GM04504 (cell line): Measurements from ENCODE around the gene CLCN1.

Experiments
- DNase-seq: peaks from one replicate; pipeline ENCODE4 v3.0.0-alpha.2; 2012; ENCODE audit warnings: low read depth

CLCN1 gene

DNA sequence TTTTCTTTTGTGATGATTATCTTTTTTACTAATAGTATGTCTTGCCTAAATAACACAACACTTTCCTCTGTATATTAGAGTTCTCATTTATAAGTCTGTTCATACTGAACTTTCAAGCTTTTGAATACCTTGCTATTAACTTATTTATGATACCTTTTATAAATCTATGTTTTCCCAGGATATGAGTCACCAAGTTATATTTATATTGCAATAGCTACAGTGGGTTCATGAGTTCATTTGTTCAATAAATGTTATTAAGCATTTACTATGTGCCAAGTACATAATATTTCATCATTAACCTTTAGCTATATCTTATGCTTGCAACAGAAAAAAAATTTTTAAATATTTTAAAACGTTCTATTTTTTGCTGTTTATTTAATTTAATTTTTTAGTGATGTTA, 18.3 kb downstream of the CLCN1 start:
- DNase-seq = no peak

DNA sequence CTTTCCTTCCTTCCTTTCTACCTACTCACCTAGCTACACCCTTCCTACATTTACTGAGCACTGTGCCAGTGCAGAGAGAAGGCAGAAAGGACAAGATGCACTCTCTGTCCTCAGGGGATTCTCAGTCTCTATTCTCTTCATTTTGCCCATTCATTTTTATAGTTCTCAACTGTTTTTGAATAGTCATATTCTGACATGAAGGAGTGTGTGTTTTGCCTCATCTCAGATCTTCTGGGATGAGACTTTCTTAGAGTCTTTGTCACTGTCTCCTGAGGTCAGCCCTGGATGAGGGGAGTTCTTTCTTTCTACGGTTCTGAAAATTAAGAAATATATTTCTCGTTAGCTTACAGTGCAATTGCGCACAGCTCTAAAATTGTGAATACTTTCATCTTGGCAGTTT, 21.3 kb downstream of the CLCN1 start:
- no peak for DNase-seq

DNA sequence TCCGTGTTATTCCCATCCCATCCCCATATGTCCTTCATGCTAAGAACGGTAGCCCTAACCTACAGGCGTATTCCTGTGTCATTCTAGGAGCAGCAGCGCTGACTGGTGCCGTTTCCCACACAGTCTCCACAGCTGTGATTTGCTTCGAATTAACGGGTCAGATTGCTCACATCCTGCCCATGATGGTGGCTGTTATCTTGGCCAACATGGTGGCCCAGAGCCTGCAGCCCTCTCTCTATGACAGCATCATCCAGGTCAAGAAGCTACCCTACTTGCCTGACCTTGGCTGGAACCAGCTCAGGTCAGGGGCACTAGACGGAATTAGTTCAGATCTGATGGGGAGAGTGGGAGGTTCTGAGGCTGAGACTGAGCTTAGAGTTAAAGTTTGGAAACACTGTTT, 25.9 kb downstream of the CLCN1 start:
- no peak for DNase-seq

DNA sequence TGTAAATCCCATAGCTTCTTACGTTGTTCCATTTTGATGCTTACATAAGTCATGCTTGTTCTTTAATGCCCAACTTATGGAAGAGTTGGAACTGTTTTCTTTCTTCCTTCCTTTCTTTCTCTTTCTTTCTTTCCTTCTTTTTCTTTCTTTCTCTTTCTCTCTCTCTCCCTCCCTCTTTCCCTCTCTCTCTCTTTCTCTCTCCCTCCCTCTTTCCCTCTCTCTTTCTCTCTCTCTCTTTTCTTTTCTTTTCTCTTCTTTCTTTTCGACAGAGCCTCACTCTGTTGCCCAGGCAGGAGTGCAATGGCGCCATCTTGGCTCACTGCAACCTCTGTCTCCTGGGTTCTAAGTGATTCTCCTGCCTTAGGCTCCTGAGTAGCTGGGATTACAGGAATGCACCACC, 27.7 kb downstream of the CLCN1 start:
- DNase-seq = no peak

DNA sequence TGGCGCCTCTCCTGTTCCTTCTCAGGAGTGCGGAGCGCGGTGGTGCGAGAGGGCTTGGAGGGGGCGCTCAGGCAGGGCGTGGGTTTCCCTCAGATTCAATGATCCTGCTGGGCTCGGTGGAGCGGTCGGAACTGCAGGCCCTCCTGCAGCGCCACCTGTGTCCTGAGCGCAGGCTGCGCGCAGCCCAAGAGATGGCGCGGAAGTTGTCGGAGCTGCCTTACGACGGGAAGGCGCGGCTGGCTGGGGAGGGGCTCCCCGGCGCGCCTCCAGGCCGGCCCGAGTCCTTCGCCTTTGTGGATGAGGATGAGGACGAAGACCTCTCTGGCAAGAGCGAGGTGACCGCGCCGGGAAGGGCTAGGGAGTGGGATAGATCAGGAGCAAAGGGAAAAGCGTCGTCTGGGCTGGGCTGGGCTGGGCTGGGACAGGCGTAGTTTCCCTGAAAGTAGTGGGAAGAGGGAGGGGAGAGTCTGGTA, 29.6 kb downstream of the CLCN1 start:
- DNase-seq = no peak

DNA sequence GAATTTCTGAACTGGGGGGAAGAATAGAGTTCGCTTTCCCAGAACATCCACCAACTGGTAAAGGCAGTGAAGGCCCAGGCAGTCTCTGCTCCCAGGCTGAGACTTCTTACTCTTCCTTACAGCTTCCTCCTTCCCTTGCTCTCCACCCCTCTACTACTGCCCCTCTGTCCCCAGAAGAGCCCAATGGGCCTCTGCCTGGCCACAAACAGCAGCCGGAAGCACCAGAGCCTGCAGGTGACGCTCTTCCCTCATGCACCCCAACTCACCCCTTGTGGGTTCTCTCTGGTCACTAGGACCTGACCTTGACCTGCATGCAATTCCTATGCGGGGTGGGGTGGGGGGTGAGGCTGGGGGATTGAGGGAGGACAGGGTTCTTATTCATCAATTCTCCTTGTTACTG, 30.1 kb downstream of the CLCN1 start:
- no peak for DNase-seq

DNA sequence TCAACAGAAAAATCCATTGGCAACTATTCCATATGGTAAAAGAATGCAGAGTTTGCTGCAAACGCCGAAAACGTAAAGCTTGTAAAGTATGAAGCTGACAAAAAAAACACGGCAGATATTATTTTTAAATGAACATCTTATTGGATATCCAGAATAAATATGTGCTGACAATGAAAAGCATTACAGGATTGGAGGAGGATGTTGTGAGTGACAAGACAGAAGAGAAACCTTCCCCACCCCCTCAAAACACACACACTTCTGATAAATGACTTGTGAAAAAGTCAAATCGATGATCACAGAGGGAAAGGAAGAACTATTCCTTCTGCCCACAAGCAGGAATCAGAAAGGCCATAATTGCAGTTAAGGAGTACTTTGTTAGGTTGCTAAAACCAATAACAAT, 32.0 kb downstream of the CLCN1 start:
- DNase-seq = no peak

DNA sequence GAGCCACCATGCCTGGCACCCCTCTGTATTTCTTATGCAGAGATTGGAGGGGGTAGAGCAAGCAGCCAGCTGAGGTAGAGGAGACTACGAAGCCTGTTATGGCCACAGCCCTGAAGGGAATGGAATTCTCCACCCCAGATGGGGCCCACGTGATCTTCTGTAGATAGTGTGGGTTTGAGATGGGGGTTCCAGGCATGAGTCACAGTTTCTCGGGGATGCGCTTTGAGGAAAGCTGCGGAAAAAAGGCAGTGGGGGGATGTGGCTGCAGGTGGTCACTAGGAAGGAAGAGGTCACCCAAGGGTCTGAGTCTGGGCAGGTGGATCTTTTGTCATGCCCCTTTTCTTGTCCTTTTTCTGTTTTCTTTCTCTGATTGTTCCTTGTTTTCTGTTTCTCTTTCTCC, 35.1 kb downstream of the CLCN1 start:
- DNase-seq = no peak

DNA sequence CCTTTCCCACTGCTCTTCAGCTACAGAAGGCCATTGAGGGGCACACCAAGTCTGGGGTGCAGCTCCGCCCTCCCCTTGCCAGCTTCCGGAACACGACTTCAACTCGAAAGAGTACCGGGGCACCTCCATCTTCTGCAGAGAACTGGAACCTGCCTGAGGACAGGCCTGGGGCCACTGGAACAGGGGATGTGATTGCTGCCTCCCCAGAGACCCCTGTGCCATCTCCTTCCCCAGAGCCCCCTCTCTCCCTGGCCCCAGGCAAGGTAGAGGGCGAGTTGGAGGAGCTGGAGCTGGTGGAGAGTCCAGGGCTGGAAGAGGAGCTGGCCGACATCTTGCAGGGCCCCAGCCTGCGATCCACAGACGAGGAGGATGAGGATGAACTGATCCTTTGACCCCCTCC, 35.7 kb downstream of the CLCN1 start:
- no peak for DNase-seq

DNA sequence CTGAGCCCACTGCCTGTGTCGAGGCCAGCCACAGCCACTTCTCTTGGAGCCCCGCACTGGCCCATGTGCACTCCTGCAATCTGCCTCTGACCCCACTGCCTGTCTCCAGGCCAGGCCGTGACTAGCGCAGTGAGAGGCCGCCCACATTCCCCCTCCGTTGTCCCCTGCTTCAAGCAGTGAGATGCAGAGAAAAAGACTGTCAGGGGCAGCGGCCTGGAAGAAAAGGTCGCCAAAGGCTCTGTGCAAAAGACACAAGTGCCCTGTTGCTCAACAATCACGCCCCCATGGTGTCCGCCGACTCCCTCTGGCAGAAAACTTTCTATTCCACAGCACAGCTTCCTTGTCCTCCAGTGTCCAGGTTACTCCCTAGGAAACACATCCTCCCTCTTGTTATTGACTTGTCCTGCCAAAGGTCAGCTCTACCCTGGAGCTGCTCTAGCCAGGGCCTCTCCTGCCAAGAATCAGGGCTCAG, 36.7 kb downstream of the CLCN1 start:
- no peak for DNase-seq

DNA sequence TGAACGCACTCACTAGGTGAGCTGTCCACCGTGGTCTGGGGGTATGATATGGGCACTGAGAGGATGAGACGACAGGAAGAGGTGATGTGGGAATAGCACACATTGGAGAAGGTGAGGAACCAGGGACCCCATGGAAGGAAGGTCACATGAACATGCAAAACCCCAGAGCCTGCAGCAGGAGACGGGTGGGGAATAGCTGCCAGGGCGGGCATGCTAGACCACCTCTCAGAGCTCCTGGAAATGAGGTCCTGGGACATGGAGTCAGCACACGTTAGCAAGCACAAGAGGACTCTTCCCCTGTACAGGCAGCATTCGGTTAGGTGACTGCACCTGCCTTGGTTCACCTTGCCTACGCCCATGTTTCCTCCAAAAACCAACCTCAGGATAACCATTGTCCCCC, 38.5 kb downstream of the CLCN1 start:
- no peak for DNase-seq

DNA sequence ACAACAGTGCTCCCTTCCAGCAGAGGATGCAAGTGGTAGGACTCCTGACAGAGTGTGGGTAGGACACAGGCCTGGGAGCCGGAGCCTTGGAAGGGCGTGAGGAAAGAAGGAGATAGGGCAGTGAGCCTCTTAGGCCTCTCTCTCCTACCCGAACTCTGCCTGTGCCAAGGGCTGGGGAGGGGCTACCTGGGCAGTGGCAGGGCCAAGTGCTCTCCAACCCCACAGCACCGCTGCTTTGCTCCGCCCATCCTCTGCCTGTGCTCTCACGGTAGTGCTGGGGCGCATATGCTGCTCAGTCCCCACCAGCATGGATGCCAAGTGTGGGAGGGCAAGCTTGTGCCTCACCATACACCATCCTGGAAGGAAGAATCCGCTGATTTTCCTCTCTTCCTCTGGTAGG, 39.1 kb downstream of the CLCN1 start:
- DNase-seq = no peak

DNA sequence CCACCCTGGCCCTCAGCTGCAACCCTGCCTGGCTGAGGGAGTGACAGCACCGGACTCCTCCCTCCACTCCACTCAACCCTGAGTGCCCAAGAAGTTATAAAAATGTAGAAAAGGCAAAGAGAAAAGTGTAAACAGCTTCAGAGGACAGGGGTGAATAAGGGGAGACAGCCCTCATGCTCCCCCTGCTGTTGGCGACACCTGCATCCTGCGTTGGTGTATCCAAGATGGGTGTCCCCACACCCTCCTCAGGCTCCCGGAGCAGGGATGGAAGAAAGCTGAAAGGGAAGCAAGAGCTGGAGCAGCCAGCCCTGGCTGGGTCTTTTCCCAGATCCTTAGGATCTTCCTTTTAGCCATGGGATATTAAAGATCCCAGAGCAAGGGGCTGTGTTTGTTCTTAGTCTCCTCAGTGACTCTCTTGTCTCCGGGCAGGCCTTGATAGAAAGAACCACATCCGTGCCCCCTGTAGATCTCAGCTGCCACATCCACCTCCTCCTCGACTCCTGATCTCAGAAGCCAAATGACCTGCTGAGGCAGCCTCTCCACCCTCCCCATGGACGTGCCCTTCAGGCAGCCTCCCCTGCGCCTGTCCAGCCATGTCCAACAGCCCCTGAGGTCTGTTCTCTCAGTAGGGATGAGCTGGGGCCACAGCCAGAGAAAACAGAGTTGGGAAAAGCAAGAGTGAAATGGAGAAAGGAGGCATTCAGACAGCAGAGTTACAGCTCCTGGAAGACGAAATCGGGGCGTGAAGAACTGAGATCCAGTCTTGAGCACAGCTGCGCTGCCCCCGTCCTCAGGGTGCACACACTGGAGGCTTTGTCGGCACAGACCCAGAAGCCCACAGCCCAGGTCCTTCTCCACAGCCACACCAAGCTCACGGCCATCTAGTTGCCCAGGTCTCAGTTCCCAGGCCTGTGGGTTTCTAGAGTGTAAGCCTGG, 39.8 kb downstream of the CLCN1 start:
- no peak for DNase-seq

DNA sequence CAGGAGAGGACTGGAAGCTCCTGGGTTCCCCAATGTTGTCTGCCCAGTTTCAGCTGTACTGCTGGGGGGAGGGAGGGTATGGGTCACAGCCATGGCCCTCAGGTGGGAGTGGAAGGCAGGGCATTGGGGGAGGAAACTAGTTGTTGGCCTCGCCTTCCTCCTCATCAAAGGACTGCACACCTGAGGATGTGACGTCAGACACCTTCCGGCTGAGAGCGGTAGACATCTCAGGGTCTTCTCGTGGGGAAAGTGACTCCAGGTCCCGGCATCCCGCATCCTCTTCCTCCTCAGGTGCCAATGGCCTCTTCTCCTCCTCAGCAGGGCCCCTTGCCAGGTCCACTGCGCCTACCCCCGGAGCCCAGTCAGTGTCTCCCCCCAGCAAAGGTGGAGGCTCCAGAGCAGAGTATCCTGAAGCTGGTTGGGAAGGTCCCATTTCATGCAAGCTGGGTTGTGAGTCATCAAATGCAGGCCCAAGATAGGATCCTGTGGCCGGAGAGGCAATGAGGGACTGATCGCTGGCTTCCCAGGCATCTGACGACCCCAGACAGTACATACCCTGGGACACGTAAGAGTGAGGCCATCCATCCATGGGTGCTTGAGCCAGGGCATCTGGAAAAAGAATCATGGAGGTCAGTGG, 40.6 kb downstream of the CLCN1 start:
- DNase-seq = no peak

DNA sequence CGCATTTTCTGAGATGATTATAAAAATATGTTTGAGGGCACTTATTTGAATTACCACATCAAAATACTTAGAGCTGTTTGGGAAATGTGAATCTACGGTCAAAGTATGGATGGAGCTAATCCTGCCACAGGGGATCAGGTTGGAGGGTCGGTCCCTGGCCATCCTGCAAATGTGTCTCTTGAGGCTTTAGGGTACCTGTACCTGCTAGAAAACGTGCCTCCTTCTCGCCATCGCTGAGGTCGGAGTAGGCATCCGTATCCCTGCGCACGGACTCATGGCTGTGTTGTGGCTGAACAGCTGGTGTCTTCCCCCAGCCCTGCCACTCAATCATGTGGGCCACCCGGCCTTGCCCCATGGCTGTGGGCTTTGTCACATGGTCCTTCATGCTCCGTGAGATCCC, 42.7 kb downstream of the CLCN1 start:
- no peak for DNase-seq

DNA sequence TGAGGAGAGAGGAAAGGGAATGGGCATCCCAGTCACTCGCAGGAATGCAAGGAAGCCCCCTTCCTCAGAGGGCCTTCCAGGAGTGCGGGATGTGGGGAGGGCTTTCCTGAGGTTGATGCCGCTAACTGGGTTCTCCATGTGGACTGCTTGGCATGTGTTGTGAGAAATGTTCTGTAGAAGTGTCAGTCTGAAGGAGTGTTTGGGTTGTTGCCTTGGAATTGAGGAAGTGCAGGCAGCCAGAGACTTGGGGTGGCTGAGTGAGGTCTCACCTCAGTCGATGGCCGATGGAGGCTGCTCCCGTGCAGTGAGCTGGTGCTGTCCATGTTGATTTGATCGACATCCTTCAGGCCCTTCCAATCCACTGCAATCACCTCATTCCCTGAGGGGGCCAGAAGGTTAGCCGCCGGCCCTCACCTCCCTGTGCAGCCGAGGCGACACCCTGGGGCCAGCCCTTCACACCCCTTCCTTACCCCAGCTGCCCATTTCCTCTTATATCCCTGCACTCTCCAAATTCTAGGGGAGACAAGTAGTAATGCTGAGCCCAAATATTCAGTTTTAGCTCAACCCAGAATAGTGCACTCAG, 44.0 kb downstream of the CLCN1 start:
- no peak for DNase-seq

DNA sequence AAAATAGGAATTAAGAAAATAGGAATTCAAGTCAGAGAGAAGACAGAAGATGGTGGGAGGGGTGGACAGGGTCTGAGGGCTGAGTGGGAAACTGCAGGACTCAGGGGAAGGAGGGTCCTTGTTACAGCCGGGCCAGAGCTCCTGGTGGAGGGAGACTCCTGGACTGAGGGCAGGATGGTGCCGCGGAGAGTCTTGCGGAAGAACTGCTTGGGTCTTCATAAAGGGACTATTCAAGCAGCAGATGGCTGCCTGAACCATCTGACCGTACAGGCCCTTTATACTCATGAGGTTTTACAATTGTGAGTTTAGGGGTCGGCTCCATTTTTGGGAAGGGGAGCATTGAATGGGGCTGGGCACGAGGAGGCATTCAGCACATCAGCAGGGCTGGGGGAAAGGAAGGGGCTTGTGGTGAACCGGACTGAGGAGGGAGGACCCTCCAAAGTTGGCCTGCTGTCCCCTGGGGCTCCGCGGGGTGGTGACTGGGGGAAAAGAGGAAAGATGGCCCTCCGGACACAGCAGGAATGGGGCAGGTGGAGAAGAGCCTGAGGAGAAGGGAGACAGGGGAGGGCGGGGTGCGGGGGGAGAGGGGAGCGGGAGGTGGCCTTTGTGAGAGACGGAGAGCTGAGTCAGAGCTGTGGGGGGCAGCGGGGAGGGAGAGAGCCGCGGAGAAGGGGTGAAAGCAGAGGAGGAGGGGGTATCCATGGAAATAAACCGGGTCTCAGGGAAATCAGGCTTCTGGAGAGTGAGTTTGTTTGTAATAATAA, 45.1 kb downstream of the CLCN1 start:
- no peak for DNase-seq

DNA sequence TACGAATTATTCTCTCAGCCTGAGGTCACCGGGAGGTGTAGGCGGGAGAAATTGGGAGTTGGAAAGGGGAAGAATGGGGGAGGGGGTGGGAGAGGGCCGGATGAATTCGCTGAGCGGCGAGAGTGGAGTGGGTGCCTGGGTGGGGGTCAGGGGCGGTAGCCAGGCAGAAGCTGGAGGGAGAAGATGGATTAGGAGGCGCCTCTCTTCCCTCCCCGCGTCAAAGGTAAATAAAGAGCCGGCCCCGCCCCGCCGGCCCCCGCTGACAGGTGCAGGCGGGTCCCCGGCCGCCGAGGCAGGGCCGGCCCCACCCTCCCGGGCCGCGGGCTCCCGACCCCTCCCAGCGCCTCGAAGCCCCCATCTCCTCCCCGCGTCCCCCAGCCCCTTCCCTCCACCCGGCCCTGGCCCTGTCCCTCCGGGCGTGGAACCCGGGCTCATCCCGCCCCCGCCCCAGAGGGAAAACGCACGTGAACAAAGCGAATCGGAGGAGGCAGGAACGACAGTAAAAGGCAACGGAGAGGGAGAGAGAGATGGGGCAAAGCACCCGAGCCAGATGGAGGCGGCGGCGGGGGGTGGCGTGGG, 45.7 kb downstream of the CLCN1 start:
- no peak for DNase-seq

DNA sequence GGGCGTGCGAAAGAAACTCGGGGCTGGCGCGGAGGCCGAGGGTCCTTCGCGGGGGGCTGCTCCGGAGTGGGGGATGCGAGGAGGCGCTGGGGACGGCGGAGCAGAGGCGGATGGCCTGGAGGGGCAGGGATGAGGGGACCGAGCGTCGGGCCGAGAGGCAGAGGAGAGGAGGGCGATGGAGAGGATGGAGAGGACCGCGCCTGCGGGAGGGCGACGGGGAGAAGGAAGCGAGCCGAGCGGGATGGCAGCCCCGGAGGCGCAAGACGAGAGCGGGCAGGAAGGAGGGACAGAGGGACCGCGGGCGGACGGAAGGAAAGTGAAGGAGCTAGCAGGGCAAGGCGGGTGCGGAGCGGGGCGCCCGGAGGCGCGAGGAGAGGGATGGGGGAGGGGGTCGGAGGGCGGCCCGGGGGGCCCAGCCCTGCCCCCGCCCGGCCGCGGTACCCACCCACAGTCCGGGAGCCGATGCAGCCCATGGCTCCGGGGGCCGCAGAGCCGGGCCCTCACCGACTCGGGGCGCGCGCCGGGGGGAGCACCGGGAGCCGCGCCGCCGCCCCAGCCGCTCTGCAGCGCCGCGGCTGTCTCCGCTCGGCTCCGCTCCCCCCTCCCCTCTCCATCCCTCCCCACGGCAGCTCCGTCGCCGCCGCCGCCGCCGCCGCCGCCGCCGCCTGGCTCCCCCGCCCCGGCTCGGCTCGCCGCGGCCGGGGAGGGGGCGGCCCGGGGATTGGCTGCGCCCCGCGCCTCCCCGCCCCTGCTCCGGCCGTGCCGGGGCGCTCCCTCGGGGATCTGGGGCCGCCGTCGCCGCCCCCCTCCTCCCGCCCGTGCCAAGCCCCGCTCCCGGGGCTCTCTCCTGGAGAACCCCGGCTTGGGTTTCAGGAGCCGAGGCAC, 46.5 kb downstream of the CLCN1 start, which contains the start of gene FAM131B:
FAM131B (minus strand) TSS at position 583 of the 885 bp plus-strand sequence; CDS start at position 473, 110 bp downstream.
- no peak for DNase-seq

DNA sequence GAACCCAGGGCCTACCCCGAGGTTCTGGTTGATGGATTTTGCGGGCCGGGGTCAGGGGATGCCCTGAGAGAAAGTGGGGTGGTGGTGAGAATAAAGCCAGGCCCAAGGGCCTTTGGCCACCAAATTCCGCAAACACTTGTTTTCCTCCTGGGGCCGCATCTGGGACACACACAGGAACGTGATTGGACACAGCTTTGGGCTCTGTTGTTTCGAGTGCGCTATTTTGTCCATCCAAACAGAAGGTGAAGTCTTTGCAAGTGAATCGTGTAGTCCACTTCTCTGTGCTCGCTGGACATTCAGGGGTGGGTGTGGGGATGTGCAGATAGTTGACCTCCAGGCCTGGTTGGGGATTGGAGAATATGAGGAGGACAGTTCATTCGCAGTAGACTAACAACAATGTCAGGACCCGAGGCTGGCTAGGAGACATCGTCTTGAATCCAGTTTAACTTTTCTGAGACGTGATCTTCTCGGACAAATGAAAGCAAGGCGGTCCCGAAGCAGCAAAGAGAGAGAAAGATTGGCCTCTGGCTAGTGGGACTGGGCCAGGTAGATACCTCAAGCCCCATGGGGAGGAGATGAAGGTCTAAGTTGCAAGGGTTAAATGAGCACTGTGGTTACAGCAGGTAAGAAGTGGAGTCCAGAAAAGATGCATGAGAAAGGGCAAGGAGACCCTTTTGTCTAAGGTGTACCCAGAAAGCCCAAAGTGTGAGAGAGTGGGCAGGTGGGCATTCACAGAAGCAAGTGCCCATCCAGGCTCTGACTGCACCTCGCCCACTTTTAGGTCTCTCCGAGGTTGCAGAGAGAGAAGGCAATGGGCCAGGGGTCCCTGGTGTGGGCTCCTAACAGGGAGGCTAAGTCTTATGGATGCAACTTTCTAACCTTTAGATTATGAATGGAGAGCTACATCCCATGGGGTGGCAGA, 47.4 kb downstream of the CLCN1 start:
- DNase-seq = no peak
